ENCODE data around the gene NCOR2.

NCOR2 gene

DNA sequence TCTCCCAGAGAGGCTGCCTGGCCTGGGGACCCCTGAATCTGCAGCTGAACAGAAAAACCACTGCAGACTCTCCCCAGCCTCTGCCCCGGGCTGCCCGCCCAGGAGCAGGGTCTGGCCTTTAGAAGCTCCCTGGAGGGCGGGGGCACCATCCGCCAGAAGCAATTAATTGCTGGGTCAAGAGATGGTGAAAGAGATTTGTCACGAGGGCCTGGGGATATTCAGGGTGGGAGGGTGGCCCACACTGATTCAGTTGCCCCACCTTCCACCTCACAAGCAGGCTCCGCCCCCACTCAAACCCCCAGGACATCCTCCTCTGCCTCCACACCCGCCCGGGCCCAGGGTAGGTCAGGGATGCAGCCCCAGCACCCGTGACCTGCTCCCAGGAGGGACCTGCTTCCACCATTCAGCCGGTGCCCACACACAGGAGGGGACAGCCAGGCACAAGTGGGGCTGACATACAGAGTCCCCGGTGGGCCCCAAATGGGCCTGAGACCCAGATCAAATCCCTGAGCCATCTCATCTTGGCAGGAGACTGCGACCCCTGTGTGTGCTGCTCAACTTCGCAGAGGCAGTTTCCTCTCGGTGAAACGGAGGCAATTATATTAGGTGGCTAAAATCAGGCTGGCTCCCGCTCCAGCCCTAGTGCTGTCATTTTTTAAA lies 23.0 kb downstream of the NCOR2 start:
- no peak for DNase-seq (ENCODE audit: low read depth, low spot score)

GRCh38 chr12:124543590-124544310 lies 23.7 kb downstream of the NCOR2 start:
- DNase-seq (ENCODE audit: low read depth, low spot score), result no peak

- DNase-seq (ENCODE audit: low read depth, low spot score), result no peak
Observed at GRCh38 chr12:124543052-124543589, 24.3 kb downstream of the NCOR2 start.

GRCh38 chr12:124542021-124542949 lies 25.1 kb downstream of the NCOR2 start:
- DNase-seq (ENCODE audit: low read depth, low spot score), result no peak

- no peak for DNase-seq (ENCODE audit: low read depth, low spot score)
Observed at GRCh38 chr12:124541322-124541721, 26.1 kb downstream of the NCOR2 start.

DNA sequence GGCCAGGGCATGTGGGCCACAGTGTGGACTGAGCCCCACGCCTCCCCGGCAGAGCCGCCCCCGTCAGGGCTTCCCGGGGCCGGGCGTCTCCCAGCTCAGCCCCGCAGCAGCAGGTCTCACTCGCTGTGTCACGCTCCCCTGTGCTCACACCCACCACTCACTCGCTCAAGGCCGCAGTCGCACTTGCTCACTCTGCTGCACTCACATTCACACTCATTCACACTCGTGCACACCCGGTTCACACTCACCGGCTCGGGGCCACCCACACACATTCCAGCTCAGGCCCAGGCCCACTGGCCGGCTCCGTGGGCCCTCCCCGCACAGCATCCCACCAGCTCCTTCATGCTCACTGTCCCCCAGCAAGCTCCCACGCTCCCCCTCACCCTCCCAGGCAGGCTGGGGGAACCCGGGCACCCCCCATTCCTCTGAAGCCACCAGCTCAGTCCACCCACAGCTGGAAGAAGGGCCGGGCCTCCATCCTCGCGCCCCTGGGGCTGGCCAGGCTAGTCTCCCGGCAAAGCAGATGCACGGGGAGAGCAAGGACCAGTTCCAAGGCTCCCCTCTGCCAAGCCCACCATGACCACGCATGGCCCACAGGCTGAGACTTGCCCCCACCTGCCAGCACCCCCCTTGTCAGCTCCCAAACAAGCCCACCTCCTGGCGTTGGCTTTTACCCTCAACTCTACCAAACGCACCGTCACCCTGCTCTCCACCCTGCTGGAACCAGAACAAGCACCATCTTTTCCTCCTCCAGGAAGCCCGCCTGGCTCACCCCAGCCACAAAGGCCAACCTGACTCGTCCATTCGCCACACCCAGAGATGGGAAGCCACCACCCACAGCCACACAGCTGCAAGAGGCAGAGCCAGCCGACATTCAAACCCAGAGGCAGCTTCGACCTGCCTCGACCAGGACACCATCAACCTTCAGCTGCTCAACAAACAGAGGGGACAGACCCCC lies 28.0 kb downstream of the NCOR2 start:
- DNase-seq (ENCODE audit: low read depth, low spot score), result no peak

DNA sequence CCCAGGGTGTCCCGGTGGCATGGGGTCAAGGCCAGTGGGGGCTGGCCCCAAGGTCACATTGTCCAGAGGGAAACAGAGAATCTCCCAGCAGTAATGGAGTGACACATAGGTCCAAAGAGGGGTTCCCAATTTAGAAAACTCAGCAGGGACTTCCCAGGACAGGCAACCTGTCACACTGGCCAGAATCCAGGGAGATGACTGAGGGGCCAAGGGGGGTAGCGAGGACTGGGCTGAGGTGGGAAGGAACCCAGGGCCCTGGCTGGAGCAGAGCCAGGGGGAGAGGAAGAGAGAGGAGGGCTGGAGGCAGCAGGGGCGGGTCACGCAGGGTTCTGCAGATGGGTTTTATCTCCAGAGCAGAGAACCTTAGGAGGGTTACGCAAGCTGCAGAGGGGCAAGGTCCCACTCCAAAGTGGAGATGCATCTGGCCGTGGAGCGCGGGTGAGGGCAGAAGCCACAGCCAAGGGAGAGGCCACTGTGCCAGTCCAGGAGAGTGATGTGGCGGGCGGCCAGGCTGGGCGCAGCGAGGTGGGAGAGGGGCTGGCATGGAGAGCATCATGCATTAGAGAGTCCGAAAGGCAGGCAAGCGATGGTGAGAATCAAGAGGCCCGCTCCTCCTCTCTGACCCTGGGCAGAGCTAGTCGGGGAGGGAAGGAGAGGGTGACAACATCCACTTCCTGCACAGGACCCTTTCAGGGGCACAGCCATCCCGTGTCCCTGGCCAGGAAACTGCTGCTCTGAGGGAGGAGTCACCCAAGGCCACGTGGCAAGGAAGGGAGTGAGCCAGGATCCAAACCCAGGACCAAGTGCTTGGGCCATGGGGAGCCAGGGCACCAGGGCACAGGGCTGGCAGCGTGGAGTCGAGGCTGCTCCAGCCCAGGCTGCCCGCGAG lies 29.0 kb downstream of the NCOR2 start:
- no peak for DNase-seq (ENCODE audit: low read depth, low spot score)

- no peak for DNase-seq (ENCODE audit: low read depth, low spot score)
Observed at GRCh38 chr12:124537525-124538193, 29.8 kb downstream of the NCOR2 start.

GRCh38 chr12:124536641-124537040 lies 30.8 kb downstream of the NCOR2 start:
- no peak for DNase-seq (ENCODE audit: low read depth, low spot score)

DNA sequence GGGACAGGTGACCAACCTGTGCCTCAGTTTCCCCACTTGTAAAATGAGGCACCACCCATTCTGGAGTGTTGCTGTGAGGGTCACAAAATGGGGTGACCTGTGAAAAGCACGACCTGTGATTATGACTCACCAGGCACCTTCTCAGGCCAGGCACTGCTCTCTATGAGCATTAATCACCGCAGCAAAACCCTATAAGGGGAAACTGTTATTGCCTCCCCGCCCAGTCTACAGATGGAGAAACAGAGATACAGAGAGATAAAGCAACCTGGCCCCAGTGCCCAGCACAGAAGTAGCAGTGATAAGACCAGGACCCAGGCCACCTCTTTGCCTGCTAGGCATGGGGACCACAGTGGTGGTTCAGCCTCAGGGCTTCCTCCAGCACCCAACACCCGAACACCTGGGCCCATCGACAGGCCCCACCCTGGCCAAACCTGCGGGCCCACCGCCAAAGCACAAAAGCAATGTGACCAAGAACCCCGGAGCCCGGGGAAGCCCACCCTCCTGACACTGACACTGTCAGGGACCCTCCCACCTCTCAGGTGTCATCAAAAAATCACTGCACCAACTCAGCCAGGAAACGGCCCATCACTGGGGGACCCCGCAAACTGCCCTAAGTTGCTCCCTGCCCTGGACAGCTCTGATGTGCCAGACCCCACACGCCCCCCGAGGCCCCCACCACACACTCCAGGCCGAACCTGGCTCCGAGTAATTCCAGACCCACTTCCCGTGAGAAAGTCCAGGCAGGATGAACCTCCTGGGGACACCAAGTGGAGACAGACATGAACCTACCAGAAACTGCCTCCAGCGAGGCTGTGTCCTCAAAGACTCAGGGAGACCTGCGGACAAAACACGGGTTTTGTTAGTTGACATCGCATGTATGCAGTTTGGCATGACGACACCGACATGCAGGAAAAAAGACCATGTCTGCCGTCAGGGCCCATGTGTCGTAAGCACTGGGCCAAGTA lies 32.4 kb downstream of the NCOR2 start:
- DNase-seq (ENCODE audit: low read depth, low spot score), result no peak

- no peak for DNase-seq (ENCODE audit: low read depth, low spot score)
Observed at GRCh38 chr12:124533456-124533855, 34.0 kb downstream of the NCOR2 start.

DNA sequence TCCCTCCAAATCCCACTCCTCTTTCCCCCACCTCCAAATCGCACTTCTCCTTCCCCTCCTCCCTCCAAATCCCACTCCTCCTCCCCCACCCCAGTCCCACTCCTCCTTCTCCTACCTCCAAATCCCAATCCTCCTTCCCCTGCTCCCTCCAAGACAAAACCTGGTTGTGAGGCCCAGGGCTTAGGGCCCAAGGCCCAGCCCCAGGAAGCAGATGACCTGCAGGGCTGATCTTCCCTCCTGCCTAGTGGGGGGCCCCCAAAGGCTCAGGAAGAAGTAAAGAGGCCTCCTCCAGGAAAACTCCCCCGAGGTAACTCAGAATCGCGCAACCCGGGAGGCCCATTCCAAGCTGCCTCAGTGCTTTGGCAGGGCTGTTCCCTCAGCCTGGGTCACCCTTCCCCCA lies 34.4 kb downstream of the NCOR2 start:
- DNase-seq (ENCODE audit: low read depth, low spot score), result no peak

DNA sequence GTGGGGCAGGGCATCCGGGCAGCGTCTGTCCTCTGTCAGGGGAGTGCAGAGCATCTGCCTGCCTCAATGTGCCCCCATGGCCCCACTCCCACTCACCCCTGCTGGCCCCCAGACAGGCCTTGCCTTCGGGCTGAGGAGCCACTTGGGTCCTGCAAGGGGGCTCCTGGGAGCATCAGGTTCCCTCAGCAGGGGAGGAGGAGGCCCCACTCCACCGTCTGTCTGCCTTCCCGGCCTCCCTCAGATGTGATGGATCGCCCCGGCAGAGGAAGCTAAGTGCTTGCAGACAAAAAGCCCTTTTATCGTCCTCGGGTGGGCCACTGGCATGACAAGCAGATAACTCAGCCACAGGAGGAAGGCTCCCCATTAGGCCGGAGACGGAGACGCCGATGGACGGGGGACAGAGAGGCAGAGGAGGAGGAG lies 35.1 kb downstream of the NCOR2 start:
- DNase-seq (ENCODE audit: low read depth, low spot score), result no peak

DNA sequence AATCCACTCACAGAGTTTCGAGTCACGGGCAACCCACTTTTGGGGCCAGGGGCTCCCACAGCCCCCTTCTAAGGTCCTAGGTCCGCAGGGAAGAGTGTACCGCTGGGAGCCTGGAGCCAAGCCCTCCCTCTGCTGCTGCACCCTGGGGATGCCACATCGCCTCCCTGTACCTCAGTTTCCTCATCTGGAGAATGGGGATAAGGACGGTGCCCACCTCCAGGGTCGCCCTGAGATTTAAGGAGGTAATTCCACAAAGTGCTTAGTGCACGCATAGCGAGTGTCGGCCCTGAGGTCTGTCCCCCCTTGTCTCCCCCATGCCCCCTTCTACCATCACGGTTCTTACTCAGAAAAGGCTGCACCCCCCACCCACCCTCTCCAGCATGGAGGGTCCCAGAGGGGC lies 35.5 kb downstream of the NCOR2 start:
- no peak for DNase-seq (ENCODE audit: low read depth, low spot score)

- DNase-seq (ENCODE audit: low read depth, low spot score), result no peak
Observed at GRCh38 chr12:124531281-124531745, 36.1 kb downstream of the NCOR2 start.

GRCh38 chr12:124530637-124531263 lies 36.7 kb downstream of the NCOR2 start:
- no peak for DNase-seq (ENCODE audit: low read depth, low spot score)

GRCh38 chr12:124529565-124530276 lies 37.7 kb downstream of the NCOR2 start:
- no peak for DNase-seq (ENCODE audit: low read depth, low spot score)
